ENCODE data around the gene MEGF8. TPM values are rescaled to one million over a fixed set of nuclear protein-coding genes. Genes with fewer than 3 reads are reported as not detected.

MEGF8 gene
- total and polyA plus RNA-seq, 2 of the 13 experiments (the other 11 are each of a cell fraction or from before 2014, with no cell fraction given): 4.0 to 8.8 TPM

- Histone ChIP-seq H3K79me2 (ENCODE audit: insufficient read depth, low read length) (no peaks in the 10 kb centered on the region), H3K9ac (ENCODE audit: insufficient read depth, low read depth, low read length) (no peak overlapping the region), H3K4me3 (replicated peaks in 1 of 3; ENCODE audit: insufficient read depth in 1 of 3, low read depth in 2 of 3, low read length in 3 of 3) (no peak overlapping the region; a peak in 1 of 6 replicates), H4K20me1 (ENCODE audit: insufficient read depth, low read length) (no peaks in the 10 kb centered on the region), H3K27me3 (ENCODE audit: control insufficient read depth in 1 of 2, insufficient read depth in 2 of 2, low read length in 2 of 2) (peaks cover 0 to 10% of the 10 kb centered on the region in 2 experiments; a peak in 3 of 5 replicates), H3K36me3 (replicated peaks in 1 of 2; ENCODE audit: control insufficient read depth in 1 of 2, insufficient read depth in 2 of 2, low read length in 2 of 2) (no peaks in the 10 kb centered on the region), H3K4me1 (ENCODE audit: insufficient read depth, low read length) (peaks cover 32% of the 10 kb centered on the region), H3K9me3 (ENCODE audit: low read length) (no peaks in the 10 kb centered on the region), H2AFZ (ENCODE audit: low read length) (no peak overlapping the region), H3K27ac (ENCODE audit: extremely low read length, insufficient read depth, low read length) (no peak overlapping the region), H3K4me2 (ENCODE audit: low read depth, low read length) (no peak overlapping the region)
- ChIA-PET CTCF (ENCODE audit: low intra/inter-chr PET ratio, low total read pairs) (no interaction called here), POLR2A (no interaction called here)
- no TSS peak for BruUV-seq (replicated peaks)
- WGBS (ENCODE audit: low lambda C conversion rate): 56% methylated on average over 3 of the region's 5 CpGs
- FAIRE-seq (no peak), DNase-seq (ENCODE audit: low spot score) (no peak), ATAC-seq (no peak)
- in situ Hi-C loops (cut with HindIII; ENCODE audit: extremely low pct_ligation_motif_present, low pct_unique_long_range_greater_than_20kb) (no loop called here), intact Hi-C loops (cut with micrococcal nuclease; ENCODE audit: unreplicated experiment) (no loop called here)
- TF ChIP-seq GABPA (IDR thresholded peaks at IDR 0.05; ENCODE audit: low read depth, low read length) (no peak), GABPA (CRISPR knock-in tag; IDR thresholded peaks at IDR 0.05; ENCODE audit: low read depth) (no peak)
Observed at GRCh38 chr19:42312370-42312769, 13.1 kb upstream of the MEGF8 start.

GRCh38 chr19:42313096-42313839, 12.2 kb upstream of the MEGF8 start, which contains the start of gene TMEM145:
Gene TMEM145, plus strand, starts transcription at chr19:42313309. Its CDS starts 68 bp downstream, at chr19:42313377.
- ChIA-PET POLR2A (interaction anchor here (1.6 kb wide), 1 partner anchor 11 kb away, joined by 5 read pairs; the partner anchor contains the start of genes PAFAH1B3 and PRR19), CTCF (ENCODE audit: low intra/inter-chr PET ratio, low total read pairs) (no interaction called here)
- no TSS peak for BruUV-seq (replicated peaks)
- WGBS (ENCODE audit: low lambda C conversion rate): 3% methylated on average over 15 of the region's 67 CpGs
- H2AFZ ChIP-seq (ENCODE audit: low read length): no peak within 1 kb of the TSS
- H3K4me1 ChIP-seq (ENCODE audit: insufficient read depth, low read length): peaks cover 40% of the 10 kb centered on the region
- no peaks in the 10 kb centered on the region for H3K9me3 ChIP-seq (ENCODE audit: low read length)
- no peak within 1 kb of the TSS for H3K27ac ChIP-seq (ENCODE audit: extremely low read length, insufficient read depth, low read length)
- no peaks in the 10 kb centered on the region for H4K20me1 ChIP-seq (ENCODE audit: insufficient read depth, low read length)
- peaks cover 0 to 10% of the 10 kb centered on the region in 2 experiments; a peak in 3 of 5 replicates for H3K27me3 ChIP-seq (ENCODE audit: control insufficient read depth in 1 of 2, insufficient read depth in 2 of 2, low read length in 2 of 2)
- no peak for DNase-seq (ENCODE audit: low spot score)
- H3K36me3 ChIP-seq (replicated peaks in 1 of 2; ENCODE audit: control insufficient read depth in 1 of 2, insufficient read depth in 2 of 2, low read length in 2 of 2): no peaks in the 10 kb centered on the region
- in situ Hi-C loops (cut with HindIII; ENCODE audit: extremely low pct_ligation_motif_present, low pct_unique_long_range_greater_than_20kb) (no loop called here), intact Hi-C loops (cut with micrococcal nuclease; ENCODE audit: unreplicated experiment) (no loop called here)
- FAIRE-seq: no peak
- H3K79me2 ChIP-seq (ENCODE audit: insufficient read depth, low read length): no peaks in the 10 kb centered on the region
- H3K9ac ChIP-seq (ENCODE audit: insufficient read depth, low read depth, low read length): 0 out of 2 replicates have a peak within 1 kb of the TSS, but pooled peaks have one; percentile 18
- peak within 1 kb of the TSS; percentile 65 to 76 (median 76) for H3K4me3 ChIP-seq (replicated peaks in 1 of 3; ENCODE audit: insufficient read depth in 1 of 3, low read depth in 2 of 3, low read length in 3 of 3)
- peak within 1 kb of the TSS; percentile 71 for H3K4me2 ChIP-seq (ENCODE audit: low read depth, low read length)
- ATAC-seq: peak; percentile 63
- peak; percentile 97 for TF ChIP-seq ZBTB14 (CRISPR knock-in tag; IDR thresholded peaks at IDR 0.05)
- TF ChIP-seq BORCS8-MEF2B (CRISPR knock-in tag; IDR thresholded peaks at IDR 0.05): 0 out of 2 replicates have a peak, but pooled peaks have one; percentile 52
- no peak for TF ChIP-seq SP5 (CRISPR knock-in tag; IDR thresholded peaks at IDR 0.05; ENCODE audit: borderline replicate concordance, low read depth)
- peak; percentile 52; the same call in 1 of the 2 replicates for TF ChIP-seq RXRA (CRISPR knock-in tag; IDR thresholded peaks at IDR 0.05)
- TF ChIP-seq HDAC1 (CRISPR knock-in tag; IDR thresholded peaks at IDR 0.05): peak; percentile 32; the same call in 1 of the 2 replicates
- 0 out of 2 replicates have a peak, but pooled peaks have one; percentile 42 for TF ChIP-seq PRDM10 (CRISPR knock-in tag; IDR thresholded peaks at IDR 0.05; ENCODE audit: low read depth)
- TF ChIP-seq HNRNPLL (IDR thresholded peaks at IDR 0.05; ENCODE audit: low read depth, low read length, poor library complexity, severe bottlenecking): peak; percentile 29
